GM10266 (cell line): ENCODE measurements around the gene COX6B1.
"Not testable (repeated sequence)": the region's sequence is repeated elsewhere in the genome, so short reads cannot be mapped to it uniquely, and the experiment has no call there.

Experiments
- DNase-seq: peaks from one replicate; pipeline ENCODE4 v3.0.0; 2012; ENCODE audit errors: extremely low spot score
- CTCF ChIP-seq: IDR thresholded peaks from 2 replicates; pipeline ENCODE4 v1.5.1; 2012; ENCODE audit warnings: mild to moderate bottlenecking, low read depth; ENCODE audit not compliant: control insufficient read depth, insufficient read depth; ENCODE audit errors: missing control alignments

COX6B1 gene, protein sequence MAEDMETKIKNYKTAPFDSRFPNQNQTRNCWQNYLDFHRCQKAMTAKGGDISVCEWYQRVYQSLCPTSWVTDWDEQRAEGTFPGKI

DNA sequence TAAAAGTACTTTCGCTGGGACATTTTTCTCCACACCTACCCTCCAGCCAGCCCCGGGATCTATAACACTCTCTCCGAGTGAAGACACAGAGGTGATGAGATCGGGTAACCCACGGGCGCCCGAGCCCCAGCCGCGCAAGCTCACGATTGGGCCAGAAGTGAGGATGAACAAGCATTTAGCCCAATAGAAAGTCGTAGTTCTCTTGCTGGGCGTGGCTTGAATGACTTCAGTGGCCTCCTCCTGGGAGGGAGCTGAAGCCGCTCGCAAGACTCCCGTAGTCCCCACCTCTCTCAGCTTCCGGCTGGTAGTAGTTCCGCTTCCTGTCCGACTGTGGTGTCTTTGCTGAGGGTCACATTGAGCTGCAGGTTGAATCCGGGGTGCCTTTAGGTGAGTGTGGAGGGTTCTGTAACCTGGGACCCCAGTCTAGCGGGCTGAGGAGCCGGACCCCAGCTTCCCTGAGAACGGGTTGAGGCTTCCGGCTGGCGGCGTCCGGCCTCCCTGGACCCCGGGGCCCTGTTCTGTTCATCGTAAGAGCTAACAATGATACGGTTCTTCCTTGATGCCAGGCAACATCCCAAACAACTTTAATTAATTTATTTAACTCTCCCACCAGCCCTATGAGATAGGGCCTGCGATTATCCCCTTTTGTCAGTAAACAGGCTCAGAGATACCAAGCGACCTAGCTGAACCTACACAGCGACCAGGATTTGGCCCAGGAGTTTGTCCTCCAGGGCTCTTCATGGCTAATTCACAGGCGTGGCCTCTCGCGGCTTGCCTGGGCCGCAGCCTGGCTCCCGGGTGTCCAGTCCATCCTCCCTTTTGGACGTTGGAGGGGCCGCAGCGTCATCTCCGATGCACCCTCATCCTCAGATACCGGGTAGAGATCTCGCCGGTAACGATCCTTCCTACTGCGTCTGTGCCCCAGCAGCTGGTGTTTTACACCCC, at the start of gene COX6B1:
Gene COX6B1, plus strand, starts transcription at position 307 of the 945 bp plus-strand sequence. CDS start 2,921 bp downstream, outside the sequence.
- TF ChIP-seq CTCF: no peak
- peak; percentile 96 for DNase-seq

DNA sequence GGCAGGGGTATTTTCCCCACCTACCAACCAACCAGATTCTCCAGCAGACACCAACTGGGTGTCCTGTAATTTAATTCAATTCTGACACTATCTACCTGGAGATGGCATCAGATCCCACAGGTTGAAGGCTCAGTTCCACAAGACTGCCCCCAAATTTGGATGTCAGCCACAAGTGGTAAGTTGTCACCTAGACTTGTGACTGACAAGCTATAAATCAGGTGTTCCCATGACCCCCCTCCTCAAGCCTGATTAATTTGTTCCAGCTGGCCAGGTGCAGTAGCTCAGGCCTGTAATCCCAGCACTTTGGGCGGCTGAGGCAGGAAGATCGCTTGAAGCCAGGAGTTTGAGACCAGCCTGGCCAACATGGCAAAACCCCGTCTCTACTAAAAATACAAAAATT, 46.2 kb upstream of the COX6B1 start:
- no peak for TF ChIP-seq CTCF
- DNase-seq: no peak

DNA sequence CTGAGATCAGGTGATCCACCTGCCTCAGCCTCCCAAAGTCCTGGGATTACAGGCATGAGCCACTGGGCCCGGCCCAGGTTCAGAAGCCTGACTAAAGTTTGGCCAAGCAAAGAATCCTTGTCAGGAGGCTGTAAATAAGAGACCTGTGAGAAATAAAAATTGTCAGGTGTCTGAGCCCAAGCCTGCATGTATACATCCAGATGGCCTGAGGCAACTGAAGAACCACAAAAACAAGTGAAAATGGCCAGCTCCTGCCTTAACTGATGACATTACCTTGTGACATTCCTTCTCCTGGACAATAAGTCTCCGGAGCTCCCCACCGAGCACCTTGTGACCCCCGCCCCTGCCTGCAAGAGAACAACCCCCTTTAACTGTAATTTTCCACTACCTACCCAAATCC, 43.7 kb upstream of the COX6B1 start:
- not testable (repeated sequence) for DNase-seq

DNA sequence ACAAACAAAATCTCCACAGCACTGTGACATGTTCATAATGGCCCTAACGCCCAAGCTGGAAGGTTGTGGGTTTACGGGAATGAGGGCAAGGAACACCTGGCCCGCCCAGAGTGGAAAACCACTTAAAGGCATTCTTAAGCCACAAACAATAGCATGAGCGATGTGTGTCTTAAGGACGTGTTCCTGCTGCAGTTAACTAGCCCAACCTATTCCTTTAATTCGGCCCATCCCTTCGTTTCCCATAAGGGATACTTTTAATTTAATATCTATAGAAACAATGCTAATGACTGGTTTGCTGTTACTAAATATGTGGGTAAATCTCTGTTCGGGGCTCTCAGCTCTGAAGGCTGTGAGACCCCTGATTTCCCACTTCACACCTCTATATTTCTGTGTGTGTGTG, 41.0 kb upstream of the COX6B1 start:
- DNase-seq: not testable (repeated sequence)

DNA sequence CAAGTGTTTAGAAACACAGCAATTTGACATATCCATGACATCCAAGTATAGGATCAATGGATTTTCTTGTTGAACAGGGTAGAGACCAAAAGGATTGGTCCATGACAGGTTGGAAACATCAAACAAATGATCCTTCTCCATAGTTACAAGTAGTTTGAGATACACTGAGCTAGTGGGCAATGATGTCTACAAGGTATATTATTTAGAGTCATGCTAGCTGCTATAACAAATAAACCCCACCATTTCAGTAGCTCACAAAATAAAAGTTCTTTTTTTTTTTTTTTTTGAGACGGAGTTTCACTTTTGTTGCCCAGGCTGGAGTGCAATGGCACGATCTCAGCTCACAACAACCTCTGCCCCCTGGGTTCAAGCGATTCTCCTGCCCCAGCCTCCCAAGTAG, 40.5 kb upstream of the COX6B1 start:
- no peak for TF ChIP-seq CTCF
- DNase-seq: no peak

DNA sequence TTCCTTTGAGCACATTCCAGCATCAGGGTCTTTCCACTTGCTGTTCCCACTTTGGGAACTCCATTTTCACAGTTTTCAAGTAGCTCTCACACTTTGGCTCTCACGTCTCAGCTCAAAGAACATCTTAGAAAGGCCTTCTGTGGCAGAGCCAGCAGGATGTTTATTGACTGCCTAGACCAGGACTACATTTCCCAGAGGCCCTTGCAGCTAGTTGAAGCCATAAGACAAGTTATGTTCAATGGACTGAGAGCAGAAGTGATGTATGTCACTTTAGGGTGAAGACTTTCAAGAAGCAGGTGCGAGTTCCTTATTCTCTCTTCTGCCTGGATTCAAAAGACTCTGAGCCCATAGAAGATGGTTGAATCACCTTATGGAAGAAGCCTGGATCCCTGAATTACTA, 39.9 kb upstream of the COX6B1 start:
- no peak for TF ChIP-seq CTCF
- DNase-seq: no peak

- TF ChIP-seq CTCF: no peak
- DNase-seq: peak; percentile 40
These were observed 38.2 kb upstream of the COX6B1 start for GRCh38 chr19:35609851-35610353.

DNA sequence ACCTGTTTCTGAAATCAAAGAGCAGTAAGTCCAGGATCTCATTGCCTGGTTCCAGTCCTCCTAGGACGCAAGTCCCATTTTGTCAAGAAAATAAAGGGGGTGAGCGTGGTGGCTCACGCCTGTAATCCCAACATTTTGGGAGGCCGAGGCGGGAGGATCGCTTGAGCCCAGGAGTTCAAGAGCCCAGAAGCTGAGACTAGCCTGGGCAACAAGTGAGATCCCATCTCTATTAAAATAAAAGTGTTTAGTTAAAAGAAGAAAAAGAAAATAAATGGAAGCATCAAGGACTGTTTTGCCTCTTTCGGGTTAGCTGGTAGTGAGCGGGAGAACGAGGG, 35.9 kb upstream of the COX6B1 start:
- DNase-seq: no peak
- TF ChIP-seq CTCF: no peak
